Neural cell (in vitro differentiated cells): ENCODE data around the gene ARHGDIB. TPM values are rescaled to one million over a fixed set of nuclear protein-coding genes. Genes with fewer than 3 reads are reported as not detected.

Experiments used
- H2AFZ ChIP-seq: fragments of 200-600, 300-800 bp; sonication (generic), shearing (Covaris generic); 2 replicates; pipeline ENCODE4 v1.6.0; 2014; ENCODE audit warnings: low read depth, mild to moderate bottlenecking, antibody characterized with exemption, low read length, moderate library complexity
- H3F3A ChIP-seq: fragments of 200-600 bp; shearing (Covaris generic); 2 replicates; pipeline ENCODE4 v1.6.1; 2016; ENCODE audit warnings: mild to moderate bottlenecking, moderate library complexity, mixed read lengths, antibody characterized with exemption, low read length; ENCODE audit not compliant: insufficient read depth, poor library complexity, severe bottlenecking
- H3K27ac ChIP-seq: fragments of 200-600, 300-800 bp; sonication (generic), shearing (Covaris generic); 2 replicates; pipeline ENCODE4 v1.5.1; 2014; ENCODE audit warnings: mild to moderate bottlenecking, low read length, moderate library complexity
- H3K27me3 ChIP-seq: fragments of 300-800, 200-600 bp; sonication (generic), shearing (Covaris generic); 2 replicates; pipeline ENCODE4 v1.6.0; 2014; ENCODE audit warnings: mild to moderate bottlenecking, low read depth, low read length, moderate library complexity; ENCODE audit not compliant: insufficient read depth
- H3K36me3 ChIP-seq: fragments of 300-800, 200-600 bp; sonication (generic), shearing (Covaris generic); 2 replicates; pipeline ENCODE4 v1.5.1; 2014; ENCODE audit warnings: mild to moderate bottlenecking, antibody characterized with exemption, low read length, moderate library complexity; ENCODE audit not compliant: insufficient read depth
- H3K4me2 ChIP-seq: fragments of 300-800, 200-600 bp; sonication (generic), shearing (Covaris generic); 2 replicates; pipeline ENCODE4 v1.6.0; 2014; ENCODE audit warnings: mild to moderate bottlenecking, low read length
- H3K4me3 ChIP-seq: fragments of 300-800, 200-600 bp; sonication (generic), shearing (Covaris generic); 2 replicates; pipeline ENCODE4 v1.5.1; 2014; ENCODE audit warnings: mild to moderate bottlenecking, low read length, moderate library complexity
- H3K79me2 ChIP-seq: fragments of 200-600 bp; shearing (Covaris generic); replicated peaks from 2 replicates; pipeline ENCODE4 v1.6.0; 2014; ENCODE audit warnings: mild to moderate bottlenecking, low read length, moderate library complexity; ENCODE audit not compliant: insufficient read depth
- H3K9ac ChIP-seq: fragments of 300-800, 200-600 bp; sonication (generic), shearing (Covaris generic); 2 replicates; pipeline ENCODE4 v1.6.1; 2016; ENCODE audit warnings: mild to moderate bottlenecking, low read length, mixed read lengths
- H3K9me2 ChIP-seq: fragments of 200-600 bp; shearing (Covaris generic); 2 replicates; pipeline ENCODE4 v1.6.1; 2016; ENCODE audit warnings: mild to moderate bottlenecking, low read length, mixed read lengths; ENCODE audit not compliant: insufficient read depth
- H3K9me3 ChIP-seq: fragments of 200-600, 300-800 bp; sonication (generic), shearing (Covaris generic); 2 replicates; pipeline ENCODE4 v1.6.1; 2016; ENCODE audit warnings: mild to moderate bottlenecking, mixed run types, low read length, moderate library complexity, mixed read lengths
- H4K20me1 ChIP-seq: fragments of 200-600 bp; shearing (Covaris generic); 2 replicates; pipeline ENCODE4 v1.6.1; 2016; ENCODE audit warnings: mild to moderate bottlenecking, mixed run types; ENCODE audit not compliant: insufficient read depth
- EP300 ChIP-seq: fragments of 450-650 bp; conservative IDR thresholded peaks from 2 replicates; pipeline ENCODE4 v1.6.1; 2014; ENCODE audit warnings: antibody characterized with exemption, mild to moderate bottlenecking, moderate library complexity; ENCODE audit not compliant: poor library complexity, severe bottlenecking
- EZH2 ChIP-seq: fragments of 200-600, 300-800 bp; shearing (Covaris generic), sonication (generic); IDR thresholded peaks from 2 replicates; pipeline ENCODE4 v1.6.1; 2014; ENCODE audit warnings: antibody characterized with exemption, low read length, borderline replicate concordance, mild to moderate bottlenecking; ENCODE audit not compliant: insufficient read depth, poor library complexity, severe bottlenecking
- MXI1 ChIP-seq: fragments of 450-650 bp; conservative IDR thresholded peaks from 2 replicates; pipeline ENCODE4 v1.6.1; 2014; ENCODE audit warnings: antibody characterized with exemption, mild to moderate bottlenecking; ENCODE audit not compliant: poor library complexity, severe bottlenecking
- POLR2AphosphoS5 ChIP-seq: IDR thresholded peaks from 2 replicates; pipeline ENCODE4 v1.6.1; 2012
- RAD21 ChIP-seq: fragments of 450-650 bp; conservative IDR thresholded peaks from 2 replicates; pipeline ENCODE4 v1.6.1; 2014; ENCODE audit warnings: antibody characterized with exemption, mild to moderate bottlenecking, moderate library complexity
- SMC3 ChIP-seq: fragments of 450-650 bp; conservative IDR thresholded peaks from 2 replicates; pipeline ENCODE4 v1.6.1; 2014; ENCODE audit warnings: antibody characterized with exemption, mild to moderate bottlenecking, moderate library complexity; ENCODE audit not compliant: poor library complexity
- TAF1 ChIP-seq: IDR thresholded peaks from 2 replicates; pipeline ENCODE4 v1.6.1; 2012; ENCODE audit warnings: low read depth
- polyA plus RNA-seq: library from polyadenylated mRNA; depleted of rRNA; stranded (reverse); fragments of >200 nt; gene quantifications from 2 replicates; pipeline ENCODE4 v1.2.3, GENCODE V29; 2014
- TF ChIP-seq, protein P1 (sequence below): fragments of 450-650 bp; IDR thresholded peaks from 2 replicates; pipeline ENCODE4 v1.5.1; 2014; ENCODE audit warnings: antibody characterized with exemption, mild to moderate bottlenecking, moderate library complexity; ENCODE audit not compliant: poor library complexity, severe bottlenecking
- TF ChIP-seq, protein P2 (sequence below): IDR thresholded peaks from 2 replicates; pipeline ENCODE4 v1.6.1; 2012; ENCODE audit warnings: borderline replicate concordance

ARHGDIB gene
- polyA plus RNA-seq, 1 donor from 2014 or later, result 7.7 TPM

DNA sequence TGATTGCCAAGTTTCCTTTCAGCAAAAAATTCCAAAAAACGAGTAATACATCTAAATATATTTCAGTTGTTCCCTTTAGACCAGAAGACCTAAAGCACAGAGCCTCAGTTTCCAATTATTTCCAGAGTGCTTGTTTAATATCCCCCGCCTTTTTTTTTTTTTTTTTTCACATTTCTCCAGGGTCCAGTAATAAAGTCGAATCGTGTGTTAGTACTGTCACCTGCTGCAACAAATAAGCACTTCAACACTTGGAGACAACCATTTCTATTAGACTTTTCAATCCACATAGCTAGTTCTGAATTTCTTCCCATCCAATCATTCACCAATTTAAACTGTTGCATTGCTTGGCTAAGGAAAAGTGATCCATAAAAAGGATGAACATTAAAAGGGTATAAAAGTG is 25.0 kb upstream of the ARHGDIB start:
- Histone ChIP-seq H3K4me2 (no peak overlapping the region), H4K20me1 (no peaks in the 10 kb centered on the region), H3F3A (no peaks in the 10 kb centered on the region), H3K36me3 (no peaks in the 10 kb centered on the region), H3K9me3 (no peaks in the 10 kb centered on the region), H3K27ac (no peak overlapping the region), H3K27me3 (no peaks in the 10 kb centered on the region), H3K4me3 (no peak overlapping the region), H3K9ac (no peak overlapping the region), H2AFZ (no peak overlapping the region), H3K9me2 (no peaks in the 10 kb centered on the region), H3K79me2 (no peaks in the 10 kb centered on the region)
- TF ChIP-seq MXI1, result no peak
- TF ChIP-seq, protein P1, sequence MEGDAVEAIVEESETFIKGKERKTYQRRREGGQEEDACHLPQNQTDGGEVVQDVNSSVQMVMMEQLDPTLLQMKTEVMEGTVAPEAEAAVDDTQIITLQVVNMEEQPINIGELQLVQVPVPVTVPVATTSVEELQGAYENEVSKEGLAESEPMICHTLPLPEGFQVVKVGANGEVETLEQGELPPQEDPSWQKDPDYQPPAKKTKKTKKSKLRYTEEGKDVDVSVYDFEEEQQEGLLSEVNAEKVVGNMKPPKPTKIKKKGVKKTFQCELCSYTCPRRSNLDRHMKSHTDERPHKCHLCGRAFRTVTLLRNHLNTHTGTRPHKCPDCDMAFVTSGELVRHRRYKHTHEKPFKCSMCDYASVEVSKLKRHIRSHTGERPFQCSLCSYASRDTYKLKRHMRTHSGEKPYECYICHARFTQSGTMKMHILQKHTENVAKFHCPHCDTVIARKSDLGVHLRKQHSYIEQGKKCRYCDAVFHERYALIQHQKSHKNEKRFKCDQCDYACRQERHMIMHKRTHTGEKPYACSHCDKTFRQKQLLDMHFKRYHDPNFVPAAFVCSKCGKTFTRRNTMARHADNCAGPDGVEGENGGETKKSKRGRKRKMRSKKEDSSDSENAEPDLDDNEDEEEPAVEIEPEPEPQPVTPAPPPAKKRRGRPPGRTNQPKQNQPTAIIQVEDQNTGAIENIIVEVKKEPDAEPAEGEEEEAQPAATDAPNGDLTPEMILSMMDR, result peak; percentile 8
- TF ChIP-seq SMC3, result peak; percentile 21
- TF ChIP-seq, protein P2, sequence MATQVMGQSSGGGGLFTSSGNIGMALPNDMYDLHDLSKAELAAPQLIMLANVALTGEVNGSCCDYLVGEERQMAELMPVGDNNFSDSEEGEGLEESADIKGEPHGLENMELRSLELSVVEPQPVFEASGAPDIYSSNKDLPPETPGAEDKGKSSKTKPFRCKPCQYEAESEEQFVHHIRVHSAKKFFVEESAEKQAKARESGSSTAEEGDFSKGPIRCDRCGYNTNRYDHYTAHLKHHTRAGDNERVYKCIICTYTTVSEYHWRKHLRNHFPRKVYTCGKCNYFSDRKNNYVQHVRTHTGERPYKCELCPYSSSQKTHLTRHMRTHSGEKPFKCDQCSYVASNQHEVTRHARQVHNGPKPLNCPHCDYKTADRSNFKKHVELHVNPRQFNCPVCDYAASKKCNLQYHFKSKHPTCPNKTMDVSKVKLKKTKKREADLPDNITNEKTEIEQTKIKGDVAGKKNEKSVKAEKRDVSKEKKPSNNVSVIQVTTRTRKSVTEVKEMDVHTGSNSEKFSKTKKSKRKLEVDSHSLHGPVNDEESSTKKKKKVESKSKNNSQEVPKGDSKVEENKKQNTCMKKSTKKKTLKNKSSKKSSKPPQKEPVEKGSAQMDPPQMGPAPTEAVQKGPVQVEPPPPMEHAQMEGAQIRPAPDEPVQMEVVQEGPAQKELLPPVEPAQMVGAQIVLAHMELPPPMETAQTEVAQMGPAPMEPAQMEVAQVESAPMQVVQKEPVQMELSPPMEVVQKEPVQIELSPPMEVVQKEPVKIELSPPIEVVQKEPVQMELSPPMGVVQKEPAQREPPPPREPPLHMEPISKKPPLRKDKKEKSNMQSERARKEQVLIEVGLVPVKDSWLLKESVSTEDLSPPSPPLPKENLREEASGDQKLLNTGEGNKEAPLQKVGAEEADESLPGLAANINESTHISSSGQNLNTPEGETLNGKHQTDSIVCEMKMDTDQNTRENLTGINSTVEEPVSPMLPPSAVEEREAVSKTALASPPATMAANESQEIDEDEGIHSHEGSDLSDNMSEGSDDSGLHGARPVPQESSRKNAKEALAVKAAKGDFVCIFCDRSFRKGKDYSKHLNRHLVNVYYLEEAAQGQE, result no peak

DNA sequence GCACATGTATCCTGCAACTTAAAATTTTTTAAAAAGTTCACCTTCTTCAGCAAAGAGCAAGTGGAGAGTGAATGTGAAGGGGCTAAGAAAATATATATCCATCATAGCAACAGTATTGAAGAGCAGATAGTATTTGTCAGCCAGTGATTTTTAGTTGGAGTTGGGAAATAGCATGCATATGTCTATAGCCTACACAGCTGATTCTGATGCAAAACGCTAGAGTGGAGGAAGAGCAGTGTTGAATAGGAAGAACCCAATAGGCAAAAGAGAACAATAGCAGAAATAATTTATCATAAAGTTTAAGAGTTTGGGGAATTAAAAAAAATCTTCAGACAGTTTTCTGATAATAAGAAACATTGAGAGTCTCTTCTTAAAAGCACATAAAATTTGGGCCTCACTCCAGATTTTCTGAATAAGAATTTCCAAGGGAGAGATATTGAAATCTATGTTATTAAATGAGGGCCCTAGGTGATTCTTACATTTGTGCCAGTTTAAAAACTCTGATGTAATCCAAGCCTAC is 23.4 kb upstream of the ARHGDIB start:
- no peak overlapping the region for H3K4me2 ChIP-seq
- H3F3A ChIP-seq, result no peaks in the 10 kb centered on the region
- H3K9me3 ChIP-seq, result no peaks in the 10 kb centered on the region
- H4K20me1 ChIP-seq, result no peaks in the 10 kb centered on the region
- H3K9me2 ChIP-seq, result no peaks in the 10 kb centered on the region
- TF ChIP-seq TAF1, result no peak
- TF ChIP-seq RAD21, result no peak
- no peak for TF ChIP-seq SMC3
- TF ChIP-seq, protein P2, result no peak
- TF ChIP-seq POLR2AphosphoS5, result no peak
- no peak for TF ChIP-seq EZH2
- TF ChIP-seq, protein P1, result no peak
- TF ChIP-seq EP300, result no peak
- TF ChIP-seq MXI1, result no peak
- no peaks in the 10 kb centered on the region for H3K36me3 ChIP-seq
- H3K4me3 ChIP-seq, result no peak overlapping the region
- no peaks in the 10 kb centered on the region for H3K79me2 ChIP-seq
- H3K9ac ChIP-seq, result no peak overlapping the region
- no peak overlapping the region for H3K27ac ChIP-seq
- no peaks in the 10 kb centered on the region for H3K27me3 ChIP-seq
- H2AFZ ChIP-seq, result no peak overlapping the region
